MCF 10A (cell line): ENCODE results near the gene GEMIN8. TPM values are rescaled to one million over a fixed set of nuclear protein-coding genes. Genes with fewer than 3 reads are reported as not detected.

ENCODE experiments used
- BruUV-seq: library from RNA; stranded (reverse); fragments of 400-500 nt; replicated peaks from 2 replicates; lab custom pipeline; 2021; lab: Mats Ljungman, UMichigan
- CTCF ChIA-PET: fragments of 300-600 bp; sonication (Branson Sonifier 250); formaldehyde crosslinking; extraction: SDS; loops from one replicate; lab custom pipeline; 2021; ENCODE audit warnings: antibody characterized with exemption, inconsistent platforms; lab: Yijun Ruan, JAX
- POLR2A ChIA-PET: fragments of 300-600, 350-650 bp; sonication (Branson Sonifier 250); formaldehyde crosslinking; extraction: SDS; loops from one replicate; lab custom pipeline; 2020; ENCODE audit warnings: antibody characterized with exemption, inconsistent platforms; lab: Yijun Ruan, JAX
- DNase-seq: peaks from one replicate; pipeline ENCODE4 v3.0.0-alpha.2; 2018; ENCODE audit not compliant: unreplicated experiment
- H3K27ac Mint-ChIP-seq: one replicate; pipeline ENCODE4 v1.8.0; 2022; ENCODE audit warnings: mild to moderate bottlenecking, low read depth, mixed read lengths; ENCODE audit not compliant: unreplicated experiment
- H3K27me3 Mint-ChIP-seq: one replicate; pipeline ENCODE4 v1.8.0; 2022; ENCODE audit warnings: mixed read lengths; ENCODE audit not compliant: insufficient read depth, unreplicated experiment
- H3K36me3 Mint-ChIP-seq: one replicate; pipeline ENCODE4 v1.8.0; 2022; ENCODE audit warnings: mild to moderate bottlenecking, moderate library complexity, mixed read lengths; ENCODE audit not compliant: insufficient read depth, unreplicated experiment
- H3K4me1 Mint-ChIP-seq: one replicate; pipeline ENCODE4 v1.8.0; 2022; ENCODE audit warnings: mixed read lengths; ENCODE audit not compliant: insufficient read depth, unreplicated experiment
- H3K4me3 Mint-ChIP-seq: one replicate; pipeline ENCODE4 v1.8.0; 2022; ENCODE audit warnings: mild to moderate bottlenecking, moderate library complexity, mixed read lengths; ENCODE audit not compliant: unreplicated experiment
- H3K9me3 Mint-ChIP-seq: one replicate; pipeline ENCODE4 v1.8.0; 2022; ENCODE audit warnings: mixed read lengths; ENCODE audit not compliant: unreplicated experiment
- CTCF ChIP-seq: fragments of 200-600 bp; IDR thresholded peaks from one replicate; pipeline ENCODE4 v1.8.0; 2022; ENCODE audit warnings: antibody characterized with exemption, mild to moderate bottlenecking; ENCODE audit not compliant: unreplicated experiment
- intact Hi-C: fragments of 100-400 bp; cut with micrococcal nuclease; formaldehyde crosslinking; loops from 2 replicates; pipeline ENCODE4 v1.14.1; 2022
- total RNA-seq: library from RNA; stranded (reverse); gene quantifications from 2 replicates; pipeline ENCODE4 v1.2.3, GENCODE V29; 2022

GEMIN8 gene
- total RNA-seq, 1 experiment from 2014 or later = 28.2 TPM

GRCh38 chrX:14038375-14039085, 8.8 kb upstream of the GEMIN8 start:
- H3K27me3 Mint-ChIP-seq = peaks cover 81% of the 10 kb centered on the region
- peaks cover 8% of the 10 kb centered on the region for H3K9me3 Mint-ChIP-seq
- CTCF ChIA-PET = interaction anchor here (0.6 to 2.5 kb wide), 14 partner anchors 11 to 1204 kb away, joined by 3 to 17 read pairs (median 4); no protein-coding TSS in a partner anchor
- H3K4me1 Mint-ChIP-seq = no peaks in the 10 kb centered on the region
- H3K4me3 Mint-ChIP-seq = no peak overlapping the region
- DNase-seq = no peak
- H3K36me3 Mint-ChIP-seq = no peaks in the 10 kb centered on the region
- POLR2A ChIA-PET = interaction anchor here (1.1 kb wide), 1 partner anchor 9 kb away, joined by 3 read pairs; no protein-coding TSS in a partner anchor
- intact Hi-C loops = loop anchor here (1.0 to 5.0 kb wide), 4 partner anchors 490 to 1205 kb away; no protein-coding TSS in a partner anchor
- no TSS peak for BruUV-seq
- no peak overlapping the region for H3K27ac Mint-ChIP-seq
- no peak for TF ChIP-seq CTCF

- Mint-ChIP-seq H3K9me3 (peaks cover 8% of the 10 kb centered on the region), H3K27ac (no peak overlapping the region), H3K36me3 (no peaks in the 10 kb centered on the region), H3K4me1 (peaks cover 22% of the 10 kb centered on the region), H3K4me3 (no peak overlapping the region), H3K27me3 (peaks cover 37% of the 10 kb centered on the region)
- ChIA-PET POLR2A (interaction anchor here (0.9 to 1.4 kb wide), 4 partner anchors 140 to 339 kb away, joined by 3 to 7 read pairs (median 4); partner anchors contain the start of genes OFD1 and TRAPPC2), CTCF (interaction anchor here (0.5 to 2.4 kb wide), 31 partner anchors 25 to 1296 kb away, joined by 3 to 30 read pairs (median 4); partner anchors contain the start of genes OFD1 and TRAPPC2)
- peak; percentile 65 for TF ChIP-seq CTCF
- intact Hi-C loops = loop anchor here (1.0 to 5.0 kb wide), 4 partner anchors 108 to 1220 kb away; no protein-coding TSS in a partner anchor
- DNase-seq = peak; percentile 78
- BruUV-seq = no TSS peak
These were observed 2.7 kb upstream of the GEMIN8 start for GRCh38 chrX:14032406-14032805.

GRCh38 chrX:14030174-14030530, 460 bp upstream of the GEMIN8 start:
- peak; percentile 29 for DNase-seq
- POLR2A ChIA-PET = interaction anchor here (0.6 to 5.2 kb wide), 31 partner anchors 10 to 524 kb away, joined by 3 to 63 read pairs (median 7); partner anchors contain the start of genes OFD1, TCEANC and TRAPPC2
- intact Hi-C loops = loop anchor here (5.0 kb wide), 1 partner anchor 1218 kb away; no protein-coding TSS in a partner anchor
- Mint-ChIP-seq H3K36me3 (no peaks in the 10 kb centered on the region), H3K9me3 (no peaks in the 10 kb centered on the region), H3K4me1 (peaks cover 31% of the 10 kb centered on the region), H3K27me3 (peaks cover 17% of the 10 kb centered on the region), H3K4me3 (peak overlapping the region; percentile 77), H3K27ac (peak overlapping the region; percentile 86)
- TSS peak; percentile 84 for BruUV-seq
- TF ChIP-seq CTCF = no peak
- CTCF ChIA-PET = interaction anchor here (0.5 to 3.8 kb wide), 12 partner anchors 9 to 523 kb away, joined by 3 to 24 read pairs (median 6); partner anchors contain the start of genes OFD1 and TRAPPC2

GRCh38 chrX:14029039-14029424, 660 bp downstream of the GEMIN8 start:
- Mint-ChIP-seq H3K27ac (peak overlapping the region; percentile 86), H3K36me3 (no peaks in the 10 kb centered on the region), H3K4me3 (peak overlapping the region; percentile 77), H3K27me3 (peaks cover 8% of the 10 kb centered on the region), H3K9me3 (no peaks in the 10 kb centered on the region), H3K4me1 (peaks cover 31% of the 10 kb centered on the region)
- no peak for TF ChIP-seq CTCF
- TSS peak; percentile 65 for BruUV-seq
- ChIA-PET CTCF (interaction anchor here (0.5 to 3.8 kb wide), 18 partner anchors 10 to 522 kb away, joined by 3 to 24 read pairs (median 5); partner anchors contain the start of genes OFD1 and TRAPPC2), POLR2A (interaction anchor here (0.6 to 5.2 kb wide), 36 partner anchors 10 to 376 kb away, joined by 3 to 63 read pairs (median 7); partner anchors contain the start of genes OFD1, TCEANC and TRAPPC2)
- no peak for DNase-seq
- intact Hi-C loops = loop anchor here (5.0 kb wide), 1 partner anchor 92 kb away; no protein-coding TSS in a partner anchor
